Upper lobe of right lung (tissue), 1 donor: ENCODE results near the gene MINPP1. TPM values are rescaled to one million over a fixed set of nuclear protein-coding genes. Genes with fewer than 3 reads are reported as not detected.

Experiments
- ATAC-seq: fragments of 200-7000 bp; cut with Tn5 transposase; one replicate; pipeline ENCODE4 v1.9.1; 2020; ENCODE audit warnings: mild to moderate bottlenecking, moderate library complexity
- DNase-seq: peaks from one replicate; pipeline ENCODE4 v3.0.0-alpha.2; 2020
- H3K27ac ChIP-seq: fragments of 200-600 bp; one replicate; pipeline ENCODE4 v1.8.0; 2022
- H3K27me3 ChIP-seq: fragments of 200-600 bp; one replicate; pipeline ENCODE4 v1.8.0; 2022; ENCODE audit warnings: mild to moderate bottlenecking
- H3K36me3 ChIP-seq: fragments of 200-600 bp; one replicate; pipeline ENCODE4 v1.8.0; 2022
- H3K4me1 ChIP-seq: fragments of 200-600 bp; one replicate; pipeline ENCODE4 v1.8.0; 2022
- H3K4me3 ChIP-seq: fragments of 200-600 bp; one replicate; pipeline ENCODE4 v1.8.0; 2022; ENCODE audit warnings: mild to moderate bottlenecking
- H3K9me3 ChIP-seq: fragments of 200-600 bp; one replicate; pipeline ENCODE4 v1.8.0; 2022
- intact Hi-C: fragments of 100-400 bp; cut with DNase I; formaldehyde crosslinking; loops from one replicate; pipeline ENCODE4 v1.11.0; 2022
- total RNA-seq: library from RNA; stranded (reverse); fragmentation: NEBNext Ultra II Directional; extraction: Animal tissue kit (Norgen Biotek cat#: 25700); gene quantifications from one replicate; pipeline ENCODE4 v1.2.1, GENCODE V29; 2021
- TF ChIP-seq, protein P1 (sequence below): fragments of 200-600 bp; IDR thresholded peaks from one replicate; pipeline ENCODE4 v1.8.0; 2022; ENCODE audit warnings: antibody characterized with exemption
- donor health status: DM: no; HTN: yes; CAD: no; lungs with severe emphysema.

MINPP1 gene
- total RNA-seq, 1 donor from 2014 or later, result 15.4 TPM

DNA sequence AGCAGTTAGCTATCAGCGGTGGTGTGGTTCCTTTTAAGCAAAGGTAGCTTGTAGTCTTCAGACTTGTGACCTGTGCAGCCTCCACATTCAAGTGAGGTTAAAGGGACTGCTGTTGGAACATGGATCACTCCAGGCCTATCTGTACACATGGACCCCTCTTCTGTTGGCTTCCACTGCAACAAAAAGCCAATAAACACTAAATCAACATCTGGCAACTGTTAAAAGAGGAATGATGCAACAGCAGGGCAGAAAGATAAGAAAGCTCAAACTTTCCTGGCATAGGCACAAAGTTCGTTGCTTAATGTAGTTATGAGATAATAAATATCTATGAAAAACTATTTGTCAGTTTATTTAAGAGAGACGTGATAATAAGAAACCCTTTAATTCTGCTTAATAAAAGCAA, 4.0 kb upstream of the MINPP1 start:
- H3K4me3 ChIP-seq, result no peak overlapping the region
- no peak overlapping the region for H3K27ac ChIP-seq
- no peaks in the 10 kb centered on the region for H3K36me3 ChIP-seq
- TF ChIP-seq, protein P1, sequence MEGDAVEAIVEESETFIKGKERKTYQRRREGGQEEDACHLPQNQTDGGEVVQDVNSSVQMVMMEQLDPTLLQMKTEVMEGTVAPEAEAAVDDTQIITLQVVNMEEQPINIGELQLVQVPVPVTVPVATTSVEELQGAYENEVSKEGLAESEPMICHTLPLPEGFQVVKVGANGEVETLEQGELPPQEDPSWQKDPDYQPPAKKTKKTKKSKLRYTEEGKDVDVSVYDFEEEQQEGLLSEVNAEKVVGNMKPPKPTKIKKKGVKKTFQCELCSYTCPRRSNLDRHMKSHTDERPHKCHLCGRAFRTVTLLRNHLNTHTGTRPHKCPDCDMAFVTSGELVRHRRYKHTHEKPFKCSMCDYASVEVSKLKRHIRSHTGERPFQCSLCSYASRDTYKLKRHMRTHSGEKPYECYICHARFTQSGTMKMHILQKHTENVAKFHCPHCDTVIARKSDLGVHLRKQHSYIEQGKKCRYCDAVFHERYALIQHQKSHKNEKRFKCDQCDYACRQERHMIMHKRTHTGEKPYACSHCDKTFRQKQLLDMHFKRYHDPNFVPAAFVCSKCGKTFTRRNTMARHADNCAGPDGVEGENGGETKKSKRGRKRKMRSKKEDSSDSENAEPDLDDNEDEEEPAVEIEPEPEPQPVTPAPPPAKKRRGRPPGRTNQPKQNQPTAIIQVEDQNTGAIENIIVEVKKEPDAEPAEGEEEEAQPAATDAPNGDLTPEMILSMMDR, result no peak
- no peaks in the 10 kb centered on the region for H3K27me3 ChIP-seq
- DNase-seq (no peak), ATAC-seq (no peak)
- intact Hi-C loops, result no loop called here
- no peaks in the 10 kb centered on the region for H3K9me3 ChIP-seq
- peaks cover 5% of the 10 kb centered on the region for H3K4me1 ChIP-seq

DNA sequence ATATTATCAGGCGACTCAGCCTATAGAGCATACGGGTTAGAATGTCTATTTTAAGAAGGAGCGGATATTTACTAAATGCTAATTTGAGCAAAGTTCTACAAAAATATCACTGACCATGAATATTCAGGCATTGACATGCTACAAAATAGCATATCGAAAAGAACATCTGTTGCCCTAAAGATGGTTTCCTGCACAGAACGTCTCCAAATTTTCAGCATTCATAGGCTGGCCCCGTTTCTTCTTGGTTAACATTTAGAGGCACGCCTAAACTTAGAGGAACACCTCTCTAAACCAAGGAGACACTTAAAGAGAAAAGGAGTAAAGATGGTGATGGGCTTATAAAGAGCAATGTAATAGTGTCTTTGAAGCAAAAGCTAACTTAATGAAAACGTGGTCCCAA, 1.3 kb upstream of the MINPP1 start:
- Histone ChIP-seq H3K4me1 (peaks cover 16% of the 10 kb centered on the region), H3K27me3 (no peaks in the 10 kb centered on the region), H3K4me3 (no peak overlapping the region), H3K27ac (no peak overlapping the region), H3K9me3 (no peaks in the 10 kb centered on the region), H3K36me3 (peaks cover 1% of the 10 kb centered on the region)
- TF ChIP-seq, protein P1, result no peak
- intact Hi-C loops, result no loop called here
- ATAC-seq (no peak), DNase-seq (no peak)

DNA sequence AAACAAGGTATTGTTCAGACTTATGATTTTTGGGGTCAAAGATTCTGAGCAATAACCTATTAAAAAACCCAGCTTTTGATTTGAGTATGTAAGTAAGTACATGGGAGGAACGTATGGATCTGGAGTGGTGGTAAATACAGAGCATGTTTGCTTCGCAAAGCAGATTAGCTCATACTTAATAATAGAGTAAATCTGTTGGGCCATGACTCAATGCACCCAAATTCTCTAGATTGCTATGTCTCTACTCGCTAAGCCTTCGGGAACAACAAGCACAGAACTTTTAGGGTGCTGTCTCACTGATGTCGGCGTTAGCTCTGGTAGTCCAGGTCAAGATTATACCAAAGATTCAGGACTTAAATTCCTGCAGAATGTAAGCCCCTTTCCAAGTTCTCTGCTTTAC, 807 bp upstream of the MINPP1 start:
- peaks cover 6% of the 10 kb centered on the region for H3K36me3 ChIP-seq
- intact Hi-C loops, result no loop called here
- DNase-seq, result no peak
- H3K27ac ChIP-seq, result peak overlapping the region; percentile 87
- ATAC-seq, result no peak
- no peaks in the 10 kb centered on the region for H3K9me3 ChIP-seq
- TF ChIP-seq, protein P1, result no peak
- peaks cover 16% of the 10 kb centered on the region for H3K4me1 ChIP-seq
- no peaks in the 10 kb centered on the region for H3K27me3 ChIP-seq
- peak overlapping the region; percentile 95 for H3K4me3 ChIP-seq

DNA sequence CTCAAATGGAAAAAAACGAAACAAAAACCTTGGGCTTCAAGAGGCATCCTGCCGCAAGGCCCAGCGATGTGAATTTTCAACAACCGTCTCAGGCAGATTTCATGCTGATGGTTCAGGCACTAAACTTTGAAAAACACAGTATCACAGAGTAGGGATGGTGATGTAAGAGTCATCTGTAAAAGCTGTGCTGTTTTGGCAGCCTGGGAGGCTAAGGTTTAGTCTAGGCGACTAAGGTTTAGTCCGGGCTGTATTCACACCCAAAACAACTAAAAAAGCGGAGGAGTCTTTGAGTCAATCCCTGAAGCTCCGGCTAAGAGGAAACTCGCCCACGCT, 420 bp upstream of the MINPP1 start:
- Histone ChIP-seq H3K27me3 (no peaks in the 10 kb centered on the region), H3K4me1 (peaks cover 16% of the 10 kb centered on the region), H3K27ac (peak overlapping the region; percentile 87), H3K36me3 (peaks cover 10% of the 10 kb centered on the region), H3K4me3 (peak overlapping the region; percentile 95), H3K9me3 (no peaks in the 10 kb centered on the region)
- TF ChIP-seq, protein P1, result no peak
- intact Hi-C loops, result no loop called here
- DNase-seq (no peak), ATAC-seq (no peak)

DNA sequence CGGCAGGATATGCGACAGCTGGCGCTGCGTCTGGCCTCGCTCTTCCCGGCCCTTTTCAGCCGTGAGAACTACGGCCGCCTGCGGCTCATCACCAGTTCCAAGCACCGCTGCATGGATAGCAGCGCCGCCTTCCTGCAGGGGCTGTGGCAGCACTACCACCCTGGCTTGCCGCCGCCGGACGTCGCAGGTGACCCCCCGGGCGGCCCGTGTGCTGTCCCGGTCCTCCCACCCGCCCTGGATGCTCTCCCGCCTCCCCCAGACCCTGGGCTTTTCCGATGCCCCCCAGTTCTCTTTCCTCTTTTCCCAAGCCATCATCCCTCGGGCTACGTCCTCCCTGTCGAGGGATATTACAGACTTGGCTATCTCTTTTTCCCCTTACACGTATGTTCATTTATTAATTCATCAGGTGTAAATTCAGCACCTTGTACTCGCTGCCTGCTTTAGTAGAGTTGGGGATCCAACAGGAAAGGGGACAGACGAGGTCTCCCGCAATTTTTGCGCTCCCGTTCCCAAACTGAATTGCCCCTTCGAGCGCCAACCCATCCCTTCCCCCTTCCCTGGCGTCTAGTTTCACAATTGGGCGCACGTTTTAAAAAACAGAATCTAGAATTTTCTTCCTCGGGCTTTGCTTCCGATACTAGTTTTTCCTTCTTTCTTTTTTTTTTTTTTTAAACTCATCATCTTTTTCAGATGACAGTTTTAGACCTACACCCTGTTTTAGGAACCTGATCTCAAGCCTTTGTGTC, 846 bp downstream of the MINPP1 start:
- TF ChIP-seq, protein P1, result peak; percentile 55
- ATAC-seq (peak; percentile 86), DNase-seq (peak; percentile 82)
- H3K4me1 ChIP-seq, result peaks cover 16% of the 10 kb centered on the region
- H3K36me3 ChIP-seq, result peaks cover 23% of the 10 kb centered on the region
- no peaks in the 10 kb centered on the region for H3K9me3 ChIP-seq
- peak overlapping the region; percentile 87 for H3K27ac ChIP-seq
- no peaks in the 10 kb centered on the region for H3K27me3 ChIP-seq
- intact Hi-C loops, result no loop called here
- peak overlapping the region; percentile 95 for H3K4me3 ChIP-seq
